ENCODE measurements around the gene GPX1. TPM values are rescaled to one million over a fixed set of nuclear protein-coding genes. Genes with fewer than 3 reads are reported as not detected.
"Not testable (repeated sequence)": the region's sequence is repeated elsewhere in the genome, so short reads cannot be mapped to it uniquely, and the experiment has no call there.

GPX1 gene
- total and polyA plus RNA-seq, 10 of the 15 experiments (the other 5 are each of a cell fraction or from before 2014, with no cell fraction given): 32.0 to 1,121 (median 400) TPM

DNA sequence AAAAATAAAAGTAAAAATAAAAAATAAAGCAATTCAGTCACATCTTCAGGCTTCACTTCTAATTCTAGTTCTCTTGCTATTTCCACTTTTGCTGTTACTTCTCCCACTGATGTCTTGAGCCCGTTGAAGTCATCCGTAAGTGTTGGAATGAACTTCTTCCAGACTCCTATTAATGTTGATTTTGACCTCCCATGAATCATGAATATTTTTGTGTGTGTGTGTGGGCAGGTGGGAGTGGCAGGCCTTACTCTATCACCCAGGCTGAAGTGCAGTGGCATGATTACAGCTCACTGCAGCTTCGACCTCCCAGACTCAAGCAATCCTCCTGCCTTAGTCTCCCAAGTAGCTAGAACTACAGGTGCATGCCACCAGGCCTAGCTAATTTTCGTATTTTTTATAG lies 29.0 kb downstream of the GPX1 start (continued):
- TF ChIP-seq ZBTB33 (IDR thresholded peaks at IDR 0.05) (no peak), ZNF592 (IDR thresholded peaks at IDR 0.05) (no peak), CHD1 (IDR thresholded peaks at IDR 0.05; ENCODE audit: low read depth, low read length) (no peak)

GRCh38 chr3:49328350-49328749 lies 29.8 kb downstream of the GPX1 start:
- POLR2A ChIA-PET: interaction anchor here (0.7 kb wide), 1 partner anchor 124 kb away, joined by 4 read pairs; no protein-coding TSS in a partner anchor

More at GRCh38 chr3:49328350-49328749, 29.8 kb downstream of the GPX1 start:
- H3K27ac ChIP-seq (ENCODE audit: control insufficient read depth, insufficient read depth); H3K4me3 ChIP-seq; H3K4me2 ChIP-seq (ENCODE audit: control insufficient read depth, insufficient read depth); intact Hi-C loops (cut with micrococcal nuclease; ENCODE audit: unreplicated experiment); ATAC-seq; BruUV-seq (replicated peaks); H3K4me1 ChIP-seq (ENCODE audit: control insufficient read depth, insufficient read depth, low read length); H3K79me2 ChIP-seq (ENCODE audit: control insufficient read depth, insufficient read depth, low read length); DNase-seq (ENCODE audit: low read depth, low spot score); RAD21 ChIA-PET (ENCODE audit: unreplicated experiment); FAIRE-seq; H3K9me3 ChIP-seq (replicated peaks; ENCODE audit: control insufficient read depth, insufficient read depth, low read length); H3K27me3 ChIP-seq (replicated peaks in 1 of 2; ENCODE audit: control insufficient read depth in 2 of 2, insufficient read depth in 2 of 2, low read length in 1 of 2); in situ Hi-C loops (cut with MboI); H4K20me1 ChIP-seq (ENCODE audit: control insufficient read depth, insufficient read depth); H2AFZ ChIP-seq (ENCODE audit: control insufficient read depth, low read depth, low read length); H3K9ac ChIP-seq (ENCODE audit: control insufficient read depth, insufficient read depth, low read length); SMC1A ChIA-PET (ENCODE audit: uncharacterized antibody, unreplicated experiment): not testable (repeated sequence)
- 98% methylated on average over 2 of the region's 2 CpGs for WGBS (ENCODE audit: insufficient coverage, insufficient replicate concordance, low lambda C conversion rate, missing lambda C conversion rate)
- peaks cover 18 to 47% of the 10 kb centered on the region in 2 experiments for H3K36me3 ChIP-seq (ENCODE audit: control insufficient read depth in 2 of 2, insufficient read depth in 2 of 2, low read length in 1 of 2)
- CTCF ChIA-PET: interaction anchor here (2.9 kb wide), 1 partner anchor 11 kb away, joined by 11 read pairs; the partner anchor contains the start of gene USP4

Data from GM12878 (cell line).